Measurements from ENCODE around the gene GSTT2B.
"Not testable (repeated sequence)": the region's sequence is repeated elsewhere in the genome, so short reads cannot be mapped to it uniquely, and the experiment has no call there.

- TF ChIP-seq SPI1, POLR2A, POLR2AphosphoS5, TAF1 (IDR thresholded peaks at IDR 0.05; ENCODE audit: low read depth, low read length): not testable (repeated sequence)
Observed at GRCh38 chr22:23974836-23975352, 13.9 kb upstream of the GSTT2B start.
